ENCODE measurements around the gene TLN1. TPM values are rescaled to one million over a fixed set of nuclear protein-coding genes. Genes with fewer than 3 reads are reported as not detected.

Gene TLN1
- total and polyA plus RNA-seq, 8 donors: 152 to 471 (median 191) TPM

GRCh38 chr9:35769763-35770162 lies 37.8 kb upstream of the TLN1 start:
- H3K9me3 ChIP-seq: no peaks in the 10 kb centered on the region
- H3K4me1 ChIP-seq: peaks cover 14 to 19% of the 10 kb centered on the region in 2 donors
- ATAC-seq (no peak), DNase-seq (no peak)
- intact Hi-C loops (cut with DNase I): no loop called here
- no peaks in the 10 kb centered on the region for H3K36me3 ChIP-seq
- H3K27ac ChIP-seq: no peak overlapping the region
- no peaks in the 10 kb centered on the region for H3K27me3 ChIP-seq
- H3K4me3 ChIP-seq: no peak overlapping the region
- TF ChIP-seq CTCF (IDR thresholded peaks at IDR 0.05): no peak

- TF ChIP-seq CTCF (IDR thresholded peaks at IDR 0.05): no peak
- no peak for ATAC-seq
Observed at GRCh38 chr9:35767458-35767857, 35.5 kb upstream of the TLN1 start.

GRCh38 chr9:35766997-35767396 lies 35.0 kb upstream of the TLN1 start:
- no peak for ATAC-seq
- H3K36me3 ChIP-seq: no peaks in the 10 kb centered on the region
- peaks cover 14 to 16% of the 10 kb centered on the region in 2 donors for H3K4me1 ChIP-seq
- DNase-seq: no peak
- intact Hi-C loops (cut with DNase I): no loop called here
- H3K27me3 ChIP-seq: no peaks in the 10 kb centered on the region
- H3K27ac ChIP-seq: no peak overlapping the region
- no peak for TF ChIP-seq CTCF (IDR thresholded peaks at IDR 0.05)
- no peaks in the 10 kb centered on the region for H3K9me3 ChIP-seq
- H3K4me3 ChIP-seq: no peak overlapping the region

More at GRCh38 chr9:35767458-35767857, 35.5 kb upstream of the TLN1 start:
- intact Hi-C loops (cut with DNase I): no loop called here
- no peak for DNase-seq
- Histone ChIP-seq H3K4me3 (no peak overlapping the region), H3K36me3 (no peaks in the 10 kb centered on the region), H3K27ac (no peak overlapping the region), H3K27me3 (no peaks in the 10 kb centered on the region), H3K9me3 (no peaks in the 10 kb centered on the region), H3K4me1 (peaks cover 14 to 19% of the 10 kb centered on the region in 2 donors)

GRCh38 chr9:35763803-35764202 lies 31.8 kb upstream of the TLN1 start:
- TF ChIP-seq CTCF (IDR thresholded peaks at IDR 0.05): no peak
- intact Hi-C loops (cut with DNase I): no loop called here
- Histone ChIP-seq H3K27me3 (no peaks in the 10 kb centered on the region), H3K27ac (no peak overlapping the region), H3K36me3 (no peaks in the 10 kb centered on the region), H3K4me1 (peaks cover 0 to 5% of the 10 kb centered on the region in 2 donors), H3K4me3 (no peak overlapping the region), H3K9me3 (no peaks in the 10 kb centered on the region)
- no peak for ATAC-seq
- DNase-seq: no peak

GRCh38 chr9:35763181-35763580 lies 31.2 kb upstream of the TLN1 start:
- intact Hi-C loops (cut with DNase I): no loop called here
- no peak for TF ChIP-seq CTCF (IDR thresholded peaks at IDR 0.05)

More at GRCh38 chr9:35763181-35763580, 31.2 kb upstream of the TLN1 start:
- no peaks in the 10 kb centered on the region for H3K27me3 ChIP-seq
- no peak overlapping the region for H3K4me3 ChIP-seq
- H3K4me1 ChIP-seq: peaks cover 0 to 11% of the 10 kb centered on the region in 2 donors
- no peaks in the 10 kb centered on the region for H3K36me3 ChIP-seq
- H3K27ac ChIP-seq: no peak overlapping the region
- DNase-seq (no peak), ATAC-seq (no peak)
- H3K9me3 ChIP-seq: no peaks in the 10 kb centered on the region
